WTC11 (cell line): Measurements from ENCODE around the gene CELF2.

ENCODE experiments used
- CBFB ChIP-seq: sonication (generic); formaldehyde crosslinking; IDR thresholded peaks from 2 replicates; pipeline ENCODE4 v1.8.1; 2022; ENCODE audit warnings: mild to moderate bottlenecking, low read depth, missing genetic modification reagents
- CREM ChIP-seq: sonication (generic); formaldehyde crosslinking; IDR thresholded peaks from 2 replicates; pipeline ENCODE4 v1.8.1; 2022; ENCODE audit warnings: mild to moderate bottlenecking, missing genetic modification reagents, moderate library complexity
- CTCF ChIP-seq: fragments of 200-600 bp; IDR thresholded peaks from 2 replicates; pipeline ENCODE4 v1.8.0; 2022; ENCODE audit warnings: antibody characterized with exemption
- JAZF1 ChIP-seq: fragments of 250-450 bp; sonication (Bioruptor Pico); IDR thresholded peaks from 2 replicates; pipeline ENCODE4 v1.9.0; 2021; ENCODE audit warnings: moderate library complexity, mild to moderate bottlenecking, inconsistent platforms
- ZNF317 ChIP-seq: sonication (generic); formaldehyde crosslinking; IDR thresholded peaks from 2 replicates; pipeline ENCODE4 v1.8.1; 2023; ENCODE audit warnings: low read depth, mild to moderate bottlenecking, moderate library complexity, missing genetic modification reagents, borderline replicate concordance

DNA sequence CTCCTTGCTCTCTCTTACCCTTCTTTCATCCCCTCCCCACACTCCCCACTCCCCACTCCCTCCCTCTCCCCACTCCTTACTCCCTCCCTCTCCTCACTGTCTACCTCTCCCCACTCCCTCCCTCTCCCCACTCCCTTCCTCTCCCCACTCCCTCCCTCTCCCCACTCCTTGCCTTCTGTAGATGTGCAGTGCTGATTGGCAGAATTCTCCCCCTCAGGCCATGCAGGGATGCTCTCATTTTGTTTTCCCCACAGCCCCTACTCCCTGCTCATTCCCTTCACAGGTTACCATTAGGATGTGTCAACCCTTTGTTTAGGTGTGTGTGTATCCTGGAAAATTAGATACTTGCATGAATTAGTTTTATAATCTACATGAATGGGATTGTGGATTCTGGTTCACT lies 90.3 kb downstream of the CELF2 start:
- TF ChIP-seq CTCF, result no peak
- TF ChIP-seq CBFB (CRISPR knock-in tag), result no peak
- no peak for TF ChIP-seq ZNF317
- TF ChIP-seq CREM, result no peak
- no peak for TF ChIP-seq JAZF1 (CRISPR knock-in tag)
